Cardiac muscle cell (in vitro differentiated cells and primary cell): Measurements from ENCODE around the gene PRICKLE3. TPM values are rescaled to one million over a fixed set of nuclear protein-coding genes. Genes with fewer than 3 reads are reported as not detected.

Experiments
- DNase-seq, 2 donors: peaks; one replicate each; pipeline versions ENCODE4 v3.0.0 to v3.0.0-alpha.2; 2010 to 2017; ENCODE audit warnings: low read depth in 1 of 2, low spot score in 1 of 2
- H3K27ac ChIP-seq: fragments of 200-600 bp; sonication (generic); 2 replicates; pipeline ENCODE4 v1.5.1; 2016
- H3K27me3 ChIP-seq: fragments of 200-600 bp; sonication (generic); 2 replicates; pipeline ENCODE4 v1.6.0; 2016; ENCODE audit warnings: control low read depth
- H3K36me3 ChIP-seq: fragments of 200-600 bp; sonication (generic); 2 replicates; pipeline ENCODE4 v1.5.1; 2016; ENCODE audit warnings: control low read depth
- H3K4me1 ChIP-seq: fragments of 200-600 bp; sonication (generic); 2 replicates; pipeline ENCODE4 v1.8.1; 2017; ENCODE audit warnings: low read depth, mild to moderate bottlenecking, mixed run types
- H3K4me3 ChIP-seq: fragments of 200-600 bp; sonication (generic); 2 replicates; pipeline ENCODE4 v1.5.1; 2016; ENCODE audit warnings: mild to moderate bottlenecking
- H3K9me3 ChIP-seq: fragments of 200-600 bp; sonication (generic); 2 replicates; pipeline ENCODE4 v1.5.1; 2017; ENCODE audit warnings: low read depth, mild to moderate bottlenecking, control low read depth
- CTCF ChIP-seq: IDR thresholded peaks from 2 replicates; pipeline ENCODE4 v1.5.1; 2012; ENCODE audit warnings: low read depth, mild to moderate bottlenecking, low read length
- polyA plus RNA-seq: library from polyadenylated mRNA; unstranded; fragments of >200 nt; fragmentation: Nextera tagmentation; extraction: Ambion mirVana; gene quantifications from 2 replicates; pipeline ENCODE4 v1.2.1, GENCODE V29; 2016
- total RNA-seq: library from RNA; depleted of rRNA; stranded (reverse); fragments of >200 nt; gene quantifications from 2 replicates; pipeline ENCODE4 v1.2.3, GENCODE V29; 2016

PRICKLE3 gene
- total and polyA plus RNA-seq, 2 experiments from 2014 or later, result 8.1 to 10.5 TPM

- Histone ChIP-seq H3K36me3 (no peaks in the 10 kb centered on the region), H3K9me3 (no peaks in the 10 kb centered on the region), H3K27me3 (no peaks in the 10 kb centered on the region), H3K27ac (no peak overlapping the region), H3K4me3 (no peak overlapping the region), H3K4me1 (no peaks in the 10 kb centered on the region)
- TF ChIP-seq CTCF, result no peak
- DNase-seq, result no peak
Measured at GRCh38 chrX:49221868-49222267, 35.7 kb upstream of the PRICKLE3 start.

- Histone ChIP-seq H3K4me3 (no peak overlapping the region), H3K27me3 (no peaks in the 10 kb centered on the region), H3K9me3 (no peaks in the 10 kb centered on the region), H3K4me1 (no peaks in the 10 kb centered on the region), H3K36me3 (no peaks in the 10 kb centered on the region), H3K27ac (no peak overlapping the region)
- DNase-seq, result no peak
- TF ChIP-seq CTCF, result no peak
Measured at GRCh38 chrX:49220100-49220499, 33.9 kb upstream of the PRICKLE3 start.

- Histone ChIP-seq H3K4me1 (no peaks in the 10 kb centered on the region), H3K36me3 (no peaks in the 10 kb centered on the region), H3K27me3 (no peaks in the 10 kb centered on the region), H3K4me3 (no peak overlapping the region), H3K9me3 (no peaks in the 10 kb centered on the region), H3K27ac (no peak overlapping the region)
- DNase-seq, result no peak
- no peak for TF ChIP-seq CTCF
Measured at GRCh38 chrX:49214996-49215526, 28.9 kb upstream of the PRICKLE3 start.

GRCh38 chrX:49214416-49214815 is 28.2 kb upstream of the PRICKLE3 start:
- Histone ChIP-seq H3K27me3 (no peaks in the 10 kb centered on the region), H3K36me3 (no peaks in the 10 kb centered on the region), H3K4me3 (no peak overlapping the region), H3K9me3 (no peaks in the 10 kb centered on the region), H3K27ac (no peak overlapping the region), H3K4me1 (no peaks in the 10 kb centered on the region)
- no peak for DNase-seq
- no peak for TF ChIP-seq CTCF

- no peak overlapping the region for H3K27ac ChIP-seq
- no peaks in the 10 kb centered on the region for H3K27me3 ChIP-seq
- H3K4me1 ChIP-seq, result no peaks in the 10 kb centered on the region
- H3K9me3 ChIP-seq, result no peaks in the 10 kb centered on the region
- no peaks in the 10 kb centered on the region for H3K36me3 ChIP-seq
- DNase-seq, result no peak
- TF ChIP-seq CTCF, result no peak
- H3K4me3 ChIP-seq, result no peak overlapping the region
Measured at GRCh38 chrX:49212861-49213260, 26.7 kb upstream of the PRICKLE3 start.

- no peak for TF ChIP-seq CTCF
- DNase-seq, result no peak
- H3K27ac ChIP-seq, result no peak overlapping the region
- H3K9me3 ChIP-seq, result no peaks in the 10 kb centered on the region
- H3K36me3 ChIP-seq, result no peaks in the 10 kb centered on the region
- no peaks in the 10 kb centered on the region for H3K27me3 ChIP-seq
- no peak overlapping the region for H3K4me3 ChIP-seq
- H3K4me1 ChIP-seq, result no peaks in the 10 kb centered on the region
Measured at GRCh38 chrX:49212209-49212608, 26.0 kb upstream of the PRICKLE3 start.
